Mesothelial cell of epicardium (in vitro differentiated cells): ENCODE data around the gene TSPAN15. TPM values are rescaled to one million over a fixed set of nuclear protein-coding genes. Genes with fewer than 3 reads are reported as not detected.
"Not testable (repeated sequence)": the region's sequence is repeated elsewhere in the genome, so short reads cannot be mapped to it uniquely, and the experiment has no call there.

Source experiments
- DNase-seq, 2 experiments: peaks; one replicate each; pipeline ENCODE4 v3.0.0; 2021; ENCODE audit warnings: low spot score in 2 of 2; ENCODE audit not compliant: unreplicated experiment in 2 of 2
- H3K27ac Mint-ChIP-seq: 2 replicates; pipeline ENCODE4 v1.8.0; 2021; ENCODE audit warnings: mixed read lengths
- H3K27me3 Mint-ChIP-seq: 2 replicates; pipeline ENCODE4 v1.8.0; 2021; ENCODE audit warnings: low read depth, mixed read lengths
- H3K36me3 Mint-ChIP-seq: 2 replicates; pipeline ENCODE4 v1.8.0; 2021; ENCODE audit warnings: mixed read lengths
- H3K4me1 Mint-ChIP-seq: 2 replicates; pipeline ENCODE4 v1.8.0; 2021; ENCODE audit warnings: mixed read lengths
- H3K4me3 Mint-ChIP-seq: 2 replicates; pipeline ENCODE4 v1.8.0; 2021; ENCODE audit warnings: mild to moderate bottlenecking, moderate library complexity, mixed read lengths
- H3K9me3 Mint-ChIP-seq: 2 replicates; pipeline ENCODE4 v1.8.0; 2021; ENCODE audit warnings: mixed read lengths
- total RNA-seq: library from RNA; stranded (reverse); gene quantifications from 3 replicates; pipeline ENCODE4 v1.2.1, GENCODE V29; 2021
- TF ChIP-seq, protein P1 (sequence below): fragments of 200-600 bp; sonication (generic); IDR thresholded peaks from one replicate; pipeline ENCODE4 v1.5.0; 2021; ENCODE audit warnings: antibody characterized with exemption; ENCODE audit not compliant: unreplicated experiment

The TSPAN15 gene
- total RNA-seq, 1 donor from 2014 or later: 17.7 TPM

DNA sequence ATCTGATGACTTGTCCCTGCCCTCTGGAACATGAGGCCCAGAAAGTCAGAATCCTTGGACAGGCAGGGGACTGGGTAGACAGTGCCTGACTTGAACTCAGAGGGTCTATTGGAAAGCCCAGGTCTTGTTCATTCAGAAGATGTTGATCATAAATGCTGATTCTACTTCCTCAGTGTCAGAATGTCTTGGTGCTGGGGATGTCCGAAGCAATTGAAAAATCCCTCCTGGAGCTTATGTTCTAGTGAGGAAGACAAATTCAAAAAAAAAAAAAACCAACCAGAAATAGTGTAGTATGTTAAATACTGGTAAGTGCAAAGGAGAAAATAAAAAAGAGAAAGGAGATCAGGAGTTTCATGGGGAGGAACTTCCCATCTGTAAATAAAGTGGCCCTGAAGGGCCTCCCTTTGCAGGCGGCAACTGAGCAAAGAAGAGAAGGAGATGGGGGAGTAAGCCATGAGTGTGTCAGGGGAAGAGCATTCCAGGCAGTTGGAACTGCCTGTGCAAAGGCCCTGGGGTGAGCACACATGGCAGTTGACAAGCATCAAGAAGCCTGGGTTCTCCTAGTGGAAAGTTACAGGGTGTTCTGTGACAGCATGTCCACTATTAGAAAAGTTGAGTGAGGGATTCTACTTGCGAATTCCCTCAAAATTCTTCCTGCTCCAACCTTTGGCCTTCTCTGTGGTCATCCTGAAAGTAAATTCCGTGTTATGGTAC, 30.7 kb downstream of the TSPAN15 start:
- no peaks in the 10 kb centered on the region for H3K36me3 Mint-ChIP-seq
- no peak for DNase-seq

DNA sequence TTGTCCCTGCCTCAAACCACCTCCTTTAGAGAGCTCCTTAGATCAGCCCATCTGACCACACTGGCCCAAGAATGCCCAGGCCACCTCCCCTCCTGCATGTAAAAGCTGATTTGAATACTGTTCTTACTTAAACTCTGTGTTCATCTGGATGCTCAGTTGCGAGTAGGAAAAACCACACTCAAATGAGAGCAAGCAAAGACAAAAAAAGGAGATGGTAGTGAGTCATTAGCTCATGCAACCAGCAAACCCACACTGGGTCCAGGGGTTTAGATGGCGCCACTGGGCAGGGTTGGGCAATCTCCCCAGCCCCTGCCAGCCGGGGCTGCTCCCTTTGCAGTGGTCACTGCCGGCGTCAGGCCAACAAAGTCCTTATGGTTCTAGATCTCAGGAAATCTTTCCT, 32.7 kb downstream of the TSPAN15 start:
- no peaks in the 10 kb centered on the region for H3K27me3 Mint-ChIP-seq
- TF ChIP-seq, protein P1, sequence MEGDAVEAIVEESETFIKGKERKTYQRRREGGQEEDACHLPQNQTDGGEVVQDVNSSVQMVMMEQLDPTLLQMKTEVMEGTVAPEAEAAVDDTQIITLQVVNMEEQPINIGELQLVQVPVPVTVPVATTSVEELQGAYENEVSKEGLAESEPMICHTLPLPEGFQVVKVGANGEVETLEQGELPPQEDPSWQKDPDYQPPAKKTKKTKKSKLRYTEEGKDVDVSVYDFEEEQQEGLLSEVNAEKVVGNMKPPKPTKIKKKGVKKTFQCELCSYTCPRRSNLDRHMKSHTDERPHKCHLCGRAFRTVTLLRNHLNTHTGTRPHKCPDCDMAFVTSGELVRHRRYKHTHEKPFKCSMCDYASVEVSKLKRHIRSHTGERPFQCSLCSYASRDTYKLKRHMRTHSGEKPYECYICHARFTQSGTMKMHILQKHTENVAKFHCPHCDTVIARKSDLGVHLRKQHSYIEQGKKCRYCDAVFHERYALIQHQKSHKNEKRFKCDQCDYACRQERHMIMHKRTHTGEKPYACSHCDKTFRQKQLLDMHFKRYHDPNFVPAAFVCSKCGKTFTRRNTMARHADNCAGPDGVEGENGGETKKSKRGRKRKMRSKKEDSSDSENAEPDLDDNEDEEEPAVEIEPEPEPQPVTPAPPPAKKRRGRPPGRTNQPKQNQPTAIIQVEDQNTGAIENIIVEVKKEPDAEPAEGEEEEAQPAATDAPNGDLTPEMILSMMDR: no peak
- H3K36me3 Mint-ChIP-seq: peaks cover 11% of the 10 kb centered on the region
- DNase-seq: no peak
- peaks cover 12% of the 10 kb centered on the region for H3K9me3 Mint-ChIP-seq
- peaks cover 13% of the 10 kb centered on the region for H3K4me1 Mint-ChIP-seq
- no peak overlapping the region for H3K4me3 Mint-ChIP-seq
- no peak overlapping the region for H3K27ac Mint-ChIP-seq

More for the DNA sequence above, 30.7 kb downstream of the TSPAN15 start:
- H3K4me3 Mint-ChIP-seq: no peak overlapping the region
- H3K27me3 Mint-ChIP-seq: no peaks in the 10 kb centered on the region
- H3K4me1 Mint-ChIP-seq: peaks cover 13% of the 10 kb centered on the region
- H3K27ac Mint-ChIP-seq: no peak overlapping the region
- TF ChIP-seq, protein P1: no peak
- no peaks in the 10 kb centered on the region for H3K9me3 Mint-ChIP-seq

DNA sequence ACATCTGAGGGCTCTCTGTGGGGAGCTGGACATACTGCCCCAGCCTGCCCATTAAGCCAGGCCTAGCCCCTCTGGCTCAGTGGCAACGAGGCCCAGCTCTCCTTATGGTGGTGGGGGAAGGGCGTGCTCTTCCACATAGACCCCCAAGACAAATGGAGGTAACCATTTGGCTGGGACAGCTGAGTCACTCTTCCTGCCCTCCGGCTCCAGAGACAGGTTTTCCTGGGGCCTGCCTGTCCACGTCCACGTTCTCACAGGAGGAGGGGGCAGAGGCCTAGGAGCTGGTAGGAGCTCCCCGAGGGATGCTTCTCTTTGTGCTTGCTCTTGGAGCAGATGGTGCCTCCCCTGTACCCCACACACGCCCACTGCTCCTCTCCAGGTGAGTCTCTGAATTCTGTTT, 33.5 kb downstream of the TSPAN15 start:
- Mint-ChIP-seq H3K4me3 (no peak overlapping the region), H3K27ac (no peak overlapping the region), H3K9me3 (peaks cover 12% of the 10 kb centered on the region), H3K4me1 (peaks cover 8% of the 10 kb centered on the region), H3K27me3 (no peaks in the 10 kb centered on the region), H3K36me3 (peaks cover 11% of the 10 kb centered on the region)
- TF ChIP-seq, protein P1: no peak
- no peak for DNase-seq

DNA sequence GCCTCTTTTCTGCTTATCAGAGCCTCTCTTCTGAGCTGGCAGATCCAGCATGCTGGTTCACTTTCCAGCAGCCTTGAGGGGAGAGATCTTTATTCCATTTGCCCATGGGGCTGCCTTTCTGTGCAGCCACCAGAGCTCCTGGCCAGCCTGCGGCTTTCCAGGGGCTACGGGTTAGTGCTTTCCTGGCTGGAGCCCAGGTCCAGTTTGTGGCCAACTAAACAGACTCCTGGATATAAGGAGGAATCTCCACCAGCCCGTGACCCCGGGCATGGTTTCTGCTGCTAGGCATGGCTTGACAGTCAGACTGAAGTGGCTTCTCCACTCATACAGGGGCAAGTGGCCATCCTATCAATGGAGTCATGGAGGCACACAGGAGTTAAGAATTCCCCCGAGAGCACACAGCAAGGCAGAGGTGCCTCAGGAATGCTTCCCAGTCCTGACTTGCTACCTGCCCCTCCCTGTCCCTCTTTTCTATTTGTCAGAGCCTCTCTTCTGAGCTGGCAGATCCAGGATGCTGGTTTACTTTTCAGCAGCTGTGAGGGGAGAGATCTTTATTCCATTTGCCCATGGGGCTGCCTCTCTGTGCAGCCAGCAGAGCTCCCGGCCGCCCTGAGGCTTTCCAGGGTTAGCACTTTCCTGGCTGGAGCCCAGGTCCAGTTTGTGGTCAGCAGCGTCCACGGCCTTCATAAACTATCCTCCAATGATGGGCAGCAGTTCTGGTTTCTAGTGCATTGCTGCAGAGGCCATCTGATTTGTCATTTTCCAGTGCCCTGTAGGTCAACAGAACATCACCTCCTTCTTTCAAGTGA, 35.9 kb downstream of the TSPAN15 start:
- Mint-ChIP-seq H3K27me3 (no peaks in the 10 kb centered on the region), H3K9me3 (peaks cover 12% of the 10 kb centered on the region), H3K27ac (no peak overlapping the region), H3K36me3 (peaks cover 11% of the 10 kb centered on the region), H3K4me3 (no peak overlapping the region), H3K4me1 (peaks cover 5% of the 10 kb centered on the region)
- TF ChIP-seq, protein P1: no peak
- no peak for DNase-seq

DNA sequence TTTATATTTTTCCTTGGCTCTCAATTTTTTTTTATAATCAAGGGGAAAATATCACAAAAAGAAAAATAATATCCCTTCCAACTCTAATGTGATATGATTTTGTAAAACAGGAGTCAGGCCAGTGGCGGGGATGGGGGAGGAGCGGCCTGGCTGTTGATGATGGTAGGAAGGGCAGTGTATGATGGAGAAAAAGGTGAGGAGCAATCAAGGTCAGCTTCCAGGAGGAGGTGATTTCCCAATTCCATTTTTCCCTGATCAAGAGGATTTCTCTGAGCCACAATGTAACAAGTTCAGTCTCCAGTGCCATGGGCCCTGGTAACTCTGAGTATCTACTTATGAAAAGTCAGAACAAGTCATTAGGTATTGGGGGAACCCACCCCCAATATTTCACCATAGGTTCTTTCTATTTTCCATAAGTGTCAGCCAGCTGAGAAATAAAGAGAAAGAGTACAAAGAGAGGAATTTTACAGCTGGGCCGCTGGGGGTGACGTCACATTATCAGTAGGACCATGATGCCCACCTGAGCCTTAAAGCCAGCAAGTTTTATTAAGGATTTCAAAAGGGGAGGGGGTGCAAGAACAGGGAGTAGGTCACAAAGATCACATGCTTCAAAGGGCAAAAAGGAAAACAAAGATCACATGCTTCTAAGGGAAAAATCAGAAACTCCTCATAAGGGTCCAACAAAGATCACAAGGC, 37.0 kb downstream of the TSPAN15 start:
- not testable (repeated sequence) for H3K4me1 Mint-ChIP-seq, H3K4me3 Mint-ChIP-seq, H3K27me3 Mint-ChIP-seq, H3K27ac Mint-ChIP-seq, DNase-seq
- Mint-ChIP-seq H3K36me3 (peaks cover 11% of the 10 kb centered on the region), H3K9me3 (peaks cover 12% of the 10 kb centered on the region)

DNA sequence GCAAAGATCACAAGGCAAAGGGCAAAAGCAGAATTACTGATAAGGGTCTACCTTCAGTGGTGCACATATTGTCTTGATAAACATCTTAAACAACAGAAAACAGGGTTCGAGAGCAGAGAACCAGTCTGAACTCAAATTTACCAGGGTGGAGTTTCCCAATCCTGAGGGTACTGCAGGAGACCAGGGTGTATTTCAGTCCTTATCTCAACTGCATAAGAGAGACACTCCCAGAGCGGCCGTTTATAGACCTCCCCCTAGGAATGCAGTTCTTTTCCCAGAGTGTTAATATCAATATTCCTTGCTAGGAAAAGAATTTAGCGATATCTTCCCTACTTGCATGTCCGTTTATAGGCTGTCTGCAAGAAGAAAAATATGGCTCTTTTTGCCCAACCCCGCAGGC, 37.6 kb downstream of the TSPAN15 start:
- H3K27me3 Mint-ChIP-seq, H3K4me1 Mint-ChIP-seq, H3K27ac Mint-ChIP-seq, H3K4me3 Mint-ChIP-seq, DNase-seq: not testable (repeated sequence)
- Mint-ChIP-seq H3K9me3 (peaks cover 12% of the 10 kb centered on the region), H3K36me3 (peaks cover 11% of the 10 kb centered on the region)
